GM19467 (cell line): ENCODE measurements around the gene ARHGAP33.
"Not testable (repeated sequence)": the region's sequence is repeated elsewhere in the genome, so short reads cannot be mapped to it uniquely, and the experiment has no call there.

ENCODE experiments used
- ATAC-seq: cut with Tn5 transposase; IDR thresholded peaks from one replicate; pipeline ENCODE4 v1.9.1; 2021; ENCODE audit warnings: mild to moderate bottlenecking, moderate library complexity; ENCODE audit not compliant: unreplicated experiment

The ARHGAP33 gene

GRCh38 chr19:35755550-35756376, 19.6 kb upstream of the ARHGAP33 start:
- ATAC-seq: no peak

- ATAC-seq: no peak
Observed at GRCh38 chr19:35756377-35757230, 18.8 kb upstream of the ARHGAP33 start, which contains the start of gene HSPB6. Gene HSPB6 (minus strand): TSS chr19:35757029. CDS start chr19:35757008, 21 bp downstream.

DNA sequence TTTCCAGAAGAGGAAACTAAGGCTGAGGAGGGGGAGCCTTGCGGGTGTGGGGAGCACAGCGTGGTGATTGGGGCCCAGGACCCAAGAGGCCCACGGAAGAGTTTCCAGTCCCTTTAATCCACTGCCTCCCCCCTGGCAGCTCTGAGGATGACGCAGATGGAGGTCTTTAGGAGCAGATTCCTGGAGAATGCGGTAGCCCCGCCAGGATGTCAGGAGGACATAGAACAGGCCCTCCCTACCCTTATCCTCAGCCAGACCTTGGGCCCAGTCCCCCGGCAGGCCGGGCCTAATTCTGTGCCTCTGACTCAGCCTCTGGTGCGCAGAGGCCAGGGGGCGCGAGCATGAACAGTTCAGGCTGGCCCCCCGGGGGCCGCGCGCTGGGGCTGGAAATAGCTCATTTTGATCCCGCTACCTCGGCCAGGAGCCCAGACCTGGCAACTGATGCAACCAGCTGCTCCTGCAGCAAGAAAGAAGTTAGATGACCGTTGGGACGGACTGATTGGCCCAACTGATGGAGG, 18.1 kb upstream of the ARHGAP33 start:
- ATAC-seq: no peak

DNA sequence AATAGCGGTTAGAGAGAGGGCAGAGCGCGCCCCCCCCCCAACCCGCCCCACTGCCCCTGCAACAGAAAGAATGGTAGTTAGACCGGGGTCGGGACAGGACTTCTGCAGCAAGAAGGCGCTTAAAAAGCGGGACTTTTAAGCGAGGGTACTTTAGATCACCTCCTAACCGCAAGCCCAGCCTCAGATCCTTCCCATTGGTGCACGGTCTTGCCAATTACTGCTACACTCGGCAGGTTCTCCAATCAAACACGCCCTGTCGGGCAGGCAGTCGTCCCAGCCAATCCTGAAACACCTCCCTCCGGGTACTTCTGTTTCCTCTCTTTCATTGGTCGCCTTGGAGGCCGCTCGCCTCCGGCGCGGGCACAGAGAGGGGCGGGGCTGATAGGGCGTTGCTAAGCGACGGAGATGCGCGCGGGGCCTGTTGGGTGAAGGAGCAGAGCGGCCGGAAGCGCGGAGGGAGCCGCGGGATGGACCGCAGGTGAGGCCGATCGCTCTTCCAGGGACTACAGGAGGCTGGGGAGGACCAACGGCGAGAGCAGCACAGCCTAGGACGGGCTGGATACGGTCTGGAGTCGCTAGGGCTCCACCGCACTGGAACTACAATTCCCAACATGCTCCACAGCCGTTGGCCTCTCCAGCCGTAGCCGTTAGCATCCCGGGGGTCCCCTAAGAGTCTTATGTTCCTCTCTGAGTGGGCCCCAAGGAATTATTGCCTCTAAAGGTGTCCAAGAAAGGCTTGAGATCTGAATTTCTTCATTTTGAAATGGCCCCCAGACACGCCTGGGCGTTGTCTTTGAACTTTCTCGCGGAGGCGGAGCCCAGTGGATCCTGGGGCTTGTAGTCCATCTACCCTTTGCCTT, 17.4 kb upstream of the ARHGAP33 start, which contains the start of gene PROSER3:
PROSER3 (plus strand) TSS at position 428 of the 860 bp plus-strand sequence; CDS start at position 468, 40 bp downstream.
- peak; percentile 89 for ATAC-seq

DNA sequence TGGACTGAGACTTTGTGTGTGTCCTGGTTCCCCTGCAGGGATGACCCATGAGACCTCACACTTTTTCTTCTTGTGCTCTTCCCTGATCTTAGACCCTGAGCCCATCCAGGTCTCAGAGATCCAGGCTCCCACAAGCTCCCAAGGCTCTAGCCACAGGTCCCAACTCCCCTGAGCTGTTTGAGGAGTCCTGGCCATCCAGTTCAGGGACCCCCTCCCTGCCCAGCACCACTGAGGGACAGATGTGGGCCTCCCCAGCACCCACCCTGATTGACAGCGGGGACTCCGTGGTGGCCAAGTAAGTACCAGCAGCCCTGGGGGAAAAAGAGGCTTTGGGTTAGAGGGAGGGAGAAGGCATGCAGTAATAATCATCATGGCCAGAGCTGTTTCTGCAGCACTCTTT, 15.7 kb upstream of the ARHGAP33 start:
- no peak for ATAC-seq

DNA sequence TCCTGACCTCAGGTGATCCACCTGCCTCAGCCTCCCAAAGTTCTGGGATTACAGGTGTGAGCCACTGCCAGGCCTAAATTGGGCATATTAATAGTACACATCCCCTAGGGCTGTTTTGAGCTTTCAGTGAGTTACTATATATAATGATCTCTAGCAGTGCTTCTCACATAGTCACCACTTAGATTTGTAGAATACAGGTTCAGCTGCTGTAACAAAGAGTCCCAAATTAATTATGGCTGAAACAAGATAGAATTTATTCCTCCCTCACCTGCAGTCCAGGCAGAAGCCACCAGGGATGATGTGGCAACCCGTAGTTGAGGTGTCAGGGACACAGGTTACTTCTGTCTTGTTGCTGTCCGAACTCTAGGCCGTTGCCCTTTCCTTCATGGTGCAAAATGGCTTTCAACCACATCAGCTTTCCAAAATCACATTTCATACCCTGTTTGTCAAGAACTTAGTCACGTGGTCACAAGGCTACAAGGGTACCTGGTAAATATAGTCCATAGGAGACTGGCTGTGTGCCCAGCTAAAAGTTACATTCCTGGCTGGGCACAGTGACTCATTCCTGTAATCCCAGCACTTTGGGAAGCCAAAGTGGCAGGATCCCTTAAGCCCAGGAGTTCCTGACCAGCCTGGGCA, 14.5 kb upstream of the ARHGAP33 start:
- ATAC-seq: no peak

DNA sequence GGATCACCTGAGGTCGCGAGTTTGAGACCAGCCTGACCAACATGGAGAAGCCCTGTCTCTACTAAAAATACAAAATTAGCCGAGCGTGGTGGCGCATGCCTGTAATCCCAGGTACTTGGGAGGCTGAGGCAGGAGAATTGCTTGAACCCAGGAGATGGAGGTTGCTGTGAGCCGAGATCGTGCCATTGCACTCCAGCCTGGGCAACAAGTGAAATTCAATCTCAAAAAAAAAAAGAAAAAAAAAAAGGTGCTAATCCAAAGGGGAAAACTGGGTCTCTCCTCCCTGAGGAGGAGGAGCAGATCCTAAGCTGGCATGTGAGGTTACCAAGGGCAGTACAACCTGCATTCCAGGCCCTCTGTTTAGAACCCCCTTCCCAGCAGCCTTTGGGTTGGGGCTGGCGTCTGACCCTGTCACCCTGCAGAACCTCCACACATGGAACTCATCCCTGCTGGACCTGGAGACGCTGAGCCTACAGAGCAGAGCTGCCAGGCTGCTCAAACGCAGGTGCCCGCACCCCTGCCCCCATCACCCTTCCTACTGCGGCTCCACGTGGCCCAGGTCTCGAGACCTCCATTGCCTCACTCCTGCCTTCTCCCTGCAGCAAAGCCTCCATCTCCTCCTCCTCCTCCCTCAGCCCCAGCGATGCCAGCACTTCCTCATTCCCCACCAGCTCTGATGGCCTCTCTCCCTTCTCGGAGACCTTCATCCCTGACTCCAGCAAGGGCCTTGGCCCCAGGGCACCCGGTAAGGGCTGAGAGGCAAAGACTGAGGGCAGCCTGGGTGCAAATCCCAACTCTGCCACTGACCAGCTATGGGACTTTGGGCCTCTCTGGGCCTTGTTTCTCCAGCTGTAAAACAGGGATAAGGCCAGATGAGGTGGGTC, 10.7 kb upstream of the ARHGAP33 start:
- ATAC-seq: no peak

GRCh38 chr19:35766571-35767104, 8.7 kb upstream of the ARHGAP33 start:
- ATAC-seq: no peak

- no peak for ATAC-seq
Observed at GRCh38 chr19:35767288-35768081, 7.9 kb upstream of the ARHGAP33 start.

DNA sequence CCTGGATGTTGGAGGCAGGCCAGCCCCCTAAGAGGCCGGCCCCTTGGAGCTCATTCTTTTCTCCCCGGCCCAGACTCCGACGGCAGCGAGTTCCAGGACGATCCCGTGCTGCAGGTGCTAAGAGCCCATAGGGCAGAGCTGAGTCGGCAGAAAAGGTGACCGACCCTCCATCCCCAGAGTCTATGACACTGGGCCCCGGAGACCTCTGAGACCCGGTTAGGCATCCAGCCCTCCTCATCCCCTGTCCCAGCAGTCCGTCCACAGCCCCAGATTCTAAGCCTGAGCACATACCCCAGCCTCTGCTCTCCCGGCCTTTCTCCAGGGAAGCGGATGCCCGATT, 7.3 kb upstream of the ARHGAP33 start:
- ATAC-seq: no peak

DNA sequence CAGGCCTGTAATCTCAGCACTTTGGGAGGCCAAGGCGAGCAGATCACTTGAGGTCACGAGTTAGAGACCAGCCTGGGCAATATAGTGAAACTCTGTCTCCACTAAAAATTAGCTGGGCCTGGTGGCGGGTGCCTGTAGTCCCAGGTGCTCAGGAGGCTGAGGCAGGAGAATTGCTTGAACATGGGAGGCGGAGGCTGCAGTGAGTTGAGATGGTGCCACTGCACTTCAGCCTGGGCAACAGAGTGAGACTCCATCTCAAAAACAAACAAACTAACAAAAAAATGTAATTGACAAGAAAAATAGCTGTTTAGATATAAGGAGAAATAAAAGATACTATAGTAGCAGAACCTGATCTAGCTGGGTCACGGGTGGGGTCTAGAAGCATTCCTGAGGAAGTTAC, 3.0 kb upstream of the ARHGAP33 start:
- not testable (repeated sequence) for ATAC-seq

GRCh38 chr19:35773020-35773806, 2.2 kb upstream of the ARHGAP33 start:
- no peak for ATAC-seq

DNA sequence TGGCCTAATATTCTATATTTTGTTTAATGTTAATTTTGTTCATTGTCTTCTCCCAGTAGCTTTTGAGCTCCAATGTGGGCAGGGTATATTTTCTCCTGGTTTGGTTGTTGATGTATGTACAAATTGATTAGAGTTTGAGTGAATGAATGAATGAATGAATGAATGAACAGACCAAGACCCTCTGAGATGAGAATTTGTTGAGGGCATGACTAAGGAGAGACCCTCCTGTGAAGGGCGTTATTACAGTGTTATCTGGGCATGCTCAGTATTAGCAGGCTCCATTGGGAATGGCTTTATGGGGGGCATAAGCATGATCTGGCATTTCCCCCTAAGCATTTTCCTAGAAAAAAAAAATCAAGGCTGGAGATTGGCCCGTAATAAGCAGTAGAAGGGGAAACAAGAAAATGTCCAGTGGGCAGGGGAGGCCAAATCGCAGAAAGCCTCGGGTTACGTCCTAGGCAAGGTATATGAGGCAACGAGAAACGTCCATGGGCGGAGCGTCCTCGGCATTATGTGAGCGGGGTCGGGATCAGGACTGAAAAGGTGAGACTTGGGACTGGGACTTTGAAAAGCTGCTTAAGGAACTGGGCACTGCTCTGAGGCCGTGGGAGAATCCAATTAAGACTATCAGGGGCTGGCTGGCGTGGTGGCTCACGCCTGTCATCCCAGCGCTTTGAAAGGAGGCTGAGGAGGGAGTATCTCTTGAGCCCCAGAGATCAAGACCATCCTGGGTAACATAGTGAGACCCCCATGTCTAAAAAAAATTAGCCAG, 904 bp upstream of the ARHGAP33 start:
- ATAC-seq: no peak

- no peak for ATAC-seq
Observed at GRCh38 chr19:35775046-35775297, 392 bp upstream of the ARHGAP33 start.

GRCh38 chr19:35776102-35776788, 881 bp downstream of the ARHGAP33 start:
- no peak for ATAC-seq

DNA sequence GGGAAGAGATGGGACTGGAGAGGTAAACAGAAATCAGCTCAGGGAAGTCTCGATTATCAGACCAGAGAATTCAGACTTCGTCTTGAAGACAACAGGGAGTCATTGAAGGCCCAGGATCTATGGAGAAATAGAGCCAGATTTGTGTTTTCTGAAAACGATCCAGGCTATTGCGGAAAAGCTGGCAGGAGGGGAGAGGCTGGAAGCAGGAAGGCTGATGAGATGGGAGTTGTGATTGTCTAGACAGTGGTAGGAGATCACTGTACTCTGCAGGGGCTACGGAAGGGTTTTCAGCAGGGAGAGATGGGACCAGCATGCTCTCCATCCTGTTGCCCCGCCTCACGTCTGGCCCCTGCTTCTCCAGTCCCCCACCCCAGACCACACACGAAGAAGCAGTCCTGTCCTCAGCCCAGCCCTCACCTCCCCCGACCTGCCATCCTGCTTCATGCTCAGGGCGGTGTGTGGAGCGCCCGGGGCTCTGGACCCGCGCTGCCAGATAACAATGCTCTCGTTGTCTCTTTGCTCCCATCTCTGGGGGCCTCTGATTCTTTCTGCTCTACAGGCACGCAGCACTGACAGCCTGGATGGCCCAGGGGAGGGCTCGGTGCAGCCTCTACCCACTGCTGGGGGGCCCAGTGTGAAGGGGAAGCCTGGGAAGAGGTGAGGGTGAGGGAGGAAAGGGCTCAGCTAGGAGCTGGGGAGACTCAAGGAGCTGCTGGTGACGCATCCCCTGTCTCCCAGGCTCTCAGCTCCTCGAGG, 1.9 kb downstream of the ARHGAP33 start:
- ATAC-seq: no peak
